ENCODE results near the gene SNCA.

Gene SNCA

GRCh38 chr4:89752932-89753598 lies 83.9 kb downstream of the SNCA start:
- no peak for DNase-seq

GRCh38 chr4:89751416-89751815 lies 85.5 kb downstream of the SNCA start:
- DNase-seq, result no peak

GRCh38 chr4:89746377-89746776 lies 90.6 kb downstream of the SNCA start:
- no peak for DNase-seq

GRCh38 chr4:89745708-89746107 lies 91.3 kb downstream of the SNCA start:
- no peak for DNase-seq

GRCh38 chr4:89744914-89745313 lies 92.0 kb downstream of the SNCA start:
- no peak for DNase-seq

GRCh38 chr4:89741768-89742167 lies 95.2 kb downstream of the SNCA start:
- no peak for DNase-seq

GRCh38 chr4:89739311-89739988 lies 97.5 kb downstream of the SNCA start:
- DNase-seq, result peak in 1 of 4 experiments; percentile 28

- no peak for DNase-seq
Observed at GRCh38 chr4:89737888-89738287, 99.1 kb downstream of the SNCA start.

- peak; percentile 18 to 83 (median 51) for DNase-seq
Observed at GRCh38 chr4:89733946-89734345, 103.0 kb downstream of the SNCA start.

GRCh38 chr4:89727238-89727637 lies 109.7 kb downstream of the SNCA start:
- DNase-seq, result no peak

GRCh38 chr4:89725268-89725667 lies 111.7 kb downstream of the SNCA start:
- no peak for DNase-seq

GRCh38 chr4:89724716-89725115 lies 112.2 kb downstream of the SNCA start:
- peak in 2 of 4 experiments; percentile 26 to 34 for DNase-seq

- DNase-seq, result no peak
Observed at GRCh38 chr4:89723096-89723495, 113.9 kb downstream of the SNCA start.

- DNase-seq, result no peak
Observed at GRCh38 chr4:89722517-89722916, 114.4 kb downstream of the SNCA start.

GRCh38 chr4:89720981-89721380 lies 116.0 kb downstream of the SNCA start:
- no peak for DNase-seq

GRCh38 chr4:89719536-89720090 lies 117.3 kb downstream of the SNCA start:
- no peak for DNase-seq

GRCh38 chr4:89716893-89717292 lies 120.1 kb downstream of the SNCA start:
- DNase-seq, result no peak

- no peak for DNase-seq
Observed at GRCh38 chr4:89715631-89716030, 121.3 kb downstream of the SNCA start.

GRCh38 chr4:89712827-89713226 lies 124.1 kb downstream of the SNCA start:
- DNase-seq, result no peak

- DNase-seq, result no peak
Observed at GRCh38 chr4:89712141-89712540, 124.8 kb downstream of the SNCA start.

GRCh38 chr4:89708903-89709421 lies 128.0 kb downstream of the SNCA start:
- DNase-seq, result peak; percentile 45 to 68 (median 60)

GRCh38 chr4:89707467-89707866 lies 129.5 kb downstream of the SNCA start:
- DNase-seq, result no peak

- no peak for DNase-seq
Observed at GRCh38 chr4:89704651-89705395, 132.1 kb downstream of the SNCA start.
